Measurements from ENCODE around the gene CDH7.

CDH7 gene

GRCh38 chr18:65937180-65937579 lies 186.4 kb downstream of the CDH7 start:
- in situ Hi-C loops (cut with MboI; ENCODE audit: low sequenced_read_pairs, unreplicated experiment): no loop called here
- DNase-seq (ENCODE audit: low spot score): no peak
- TF ChIP-seq CTCF (IDR thresholded peaks at IDR 0.05; ENCODE audit: borderline replicate concordance, control extremely low read depth, extremely low read depth, insufficient read depth, missing control alignments): no peak

GRCh38 chr18:65938592-65939372 lies 188.0 kb downstream of the CDH7 start:
- peak; percentile 23 for TF ChIP-seq CTCF (IDR thresholded peaks at IDR 0.05; ENCODE audit: borderline replicate concordance, control extremely low read depth, extremely low read depth, insufficient read depth, missing control alignments)
- in situ Hi-C loops (cut with MboI; ENCODE audit: low sequenced_read_pairs, unreplicated experiment): no loop called here
- DNase-seq (ENCODE audit: low spot score): peak; percentile 1
